ENCODE measurements around the gene PARD6G.
"Not testable (repeated sequence)": the region's sequence is repeated elsewhere in the genome, so short reads cannot be mapped to it uniquely, and the experiment has no call there.

Gene PARD6G, protein sequence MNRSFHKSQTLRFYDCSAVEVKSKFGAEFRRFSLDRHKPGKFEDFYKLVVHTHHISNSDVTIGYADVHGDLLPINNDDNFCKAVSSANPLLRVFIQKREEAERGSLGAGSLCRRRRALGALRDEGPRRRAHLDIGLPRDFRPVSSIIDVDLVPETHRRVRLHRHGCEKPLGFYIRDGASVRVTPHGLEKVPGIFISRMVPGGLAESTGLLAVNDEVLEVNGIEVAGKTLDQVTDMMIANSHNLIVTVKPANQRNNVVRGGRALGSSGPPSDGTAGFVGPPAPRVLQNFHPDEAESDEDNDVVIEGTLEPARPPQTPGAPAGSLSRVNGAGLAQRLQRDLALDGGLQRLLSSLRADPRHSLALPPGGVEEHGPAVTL

DNA sequence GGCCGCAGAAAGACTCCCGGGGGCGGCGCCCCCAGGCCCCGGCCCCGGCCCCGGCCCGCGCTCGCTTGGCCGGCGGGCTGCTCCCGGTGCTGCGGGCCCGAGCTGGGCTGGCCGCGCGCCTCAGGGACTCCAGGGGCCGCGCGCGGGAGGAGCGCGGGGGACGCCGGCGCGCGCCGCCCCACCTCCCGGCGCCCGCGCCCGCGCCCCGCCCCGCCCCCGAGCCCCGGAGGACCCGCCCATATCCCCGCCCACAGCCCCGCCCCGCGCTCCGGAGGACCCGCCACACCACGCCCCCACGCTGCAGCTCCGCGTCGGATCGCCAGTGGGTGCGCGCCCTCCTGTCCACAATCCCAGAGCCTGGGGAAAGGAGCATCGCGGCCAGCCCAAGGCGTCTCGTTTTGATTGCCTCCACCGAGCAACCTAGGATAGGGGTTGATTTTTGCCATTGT is at the start of gene PARD6G:
Gene PARD6G (minus strand): TSS at position 122 of the 449 bp plus-strand sequence. CDS start 166 bp downstream, outside the sequence.
- DNase-seq, result peak; percentile 20 to 61

DNA sequence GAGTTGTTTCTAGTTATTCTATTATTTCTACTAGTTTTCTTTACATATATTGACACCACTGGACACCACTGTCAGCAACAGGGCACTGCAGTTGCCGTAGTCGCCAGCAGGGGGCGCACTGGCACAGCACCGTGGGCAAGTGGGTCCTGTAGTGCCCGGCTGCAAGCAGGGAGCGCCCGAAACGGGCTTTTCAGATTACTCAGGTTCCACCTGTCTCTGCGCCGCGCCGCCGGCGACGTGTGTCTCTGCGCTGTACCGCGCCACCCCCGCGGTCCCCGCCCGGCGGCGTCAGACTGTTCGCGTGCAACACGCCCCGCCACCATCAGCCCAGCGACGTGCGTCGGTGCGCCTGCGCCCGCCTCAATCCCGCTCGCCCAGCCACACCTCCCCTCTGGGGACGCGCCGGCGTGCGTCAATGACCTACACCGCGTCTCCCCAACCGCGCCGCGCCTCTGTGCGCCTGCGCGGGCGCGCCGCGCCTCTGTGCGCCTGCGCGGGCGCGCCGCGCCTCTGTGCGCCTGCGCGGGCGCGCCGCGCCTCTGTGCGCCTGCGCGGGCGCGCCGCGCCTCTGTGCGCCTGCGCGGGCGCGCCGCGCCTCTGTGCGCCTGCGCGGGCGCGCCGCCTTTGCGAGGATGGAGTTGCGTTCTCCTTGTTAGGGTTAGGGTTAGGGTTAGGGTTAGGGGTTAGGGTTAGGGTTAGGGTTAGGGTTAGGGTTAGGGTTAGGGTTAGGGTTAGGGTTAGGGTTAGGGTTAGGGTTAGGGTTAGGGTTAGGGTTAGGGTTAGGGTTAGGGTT is 15.1 kb upstream of the PARD6G start:
- not testable (repeated sequence) for DNase-seq

DNA sequence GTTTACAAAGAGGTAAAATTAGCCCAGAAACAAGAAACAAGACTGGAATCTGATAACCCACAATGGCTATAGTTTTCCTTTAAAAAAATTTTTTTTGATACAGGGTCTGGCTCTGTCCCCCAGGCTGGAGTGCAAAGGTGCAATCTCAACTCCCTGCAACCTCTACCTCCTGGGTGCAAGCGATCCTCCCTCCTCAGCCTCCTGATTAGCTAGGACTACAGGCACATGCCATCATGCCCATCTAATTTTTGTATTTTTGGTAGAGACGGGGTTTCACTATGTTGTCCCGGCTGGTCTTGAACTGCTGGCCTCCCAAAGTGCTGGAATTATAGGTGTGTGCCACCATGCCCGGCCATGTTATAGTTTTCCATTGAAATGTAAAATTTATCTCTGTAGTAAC is 12.3 kb upstream of the PARD6G start:
- DNase-seq, result no peak

DNA sequence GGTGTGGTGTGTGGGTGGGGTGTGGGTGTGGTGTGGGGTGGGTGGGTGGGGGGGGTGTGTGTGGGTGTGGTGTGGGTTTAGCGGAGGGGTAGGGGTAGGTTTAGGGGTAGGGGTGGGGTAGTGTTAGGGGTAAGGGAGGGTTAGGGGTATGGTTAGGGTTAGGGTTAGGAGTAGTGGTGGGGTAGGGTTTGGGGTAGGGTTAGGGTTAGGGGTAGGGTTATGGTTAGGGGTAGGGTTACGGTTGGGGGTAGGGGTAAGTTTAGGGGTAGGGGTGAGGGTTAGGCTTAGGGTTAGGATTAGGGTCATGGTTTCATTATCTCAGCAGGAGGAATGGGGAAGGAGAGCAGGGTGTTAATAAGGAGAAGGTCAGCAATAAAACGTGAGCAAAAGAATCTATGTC is 11.3 kb upstream of the PARD6G start:
- DNase-seq, result no peak

DNA sequence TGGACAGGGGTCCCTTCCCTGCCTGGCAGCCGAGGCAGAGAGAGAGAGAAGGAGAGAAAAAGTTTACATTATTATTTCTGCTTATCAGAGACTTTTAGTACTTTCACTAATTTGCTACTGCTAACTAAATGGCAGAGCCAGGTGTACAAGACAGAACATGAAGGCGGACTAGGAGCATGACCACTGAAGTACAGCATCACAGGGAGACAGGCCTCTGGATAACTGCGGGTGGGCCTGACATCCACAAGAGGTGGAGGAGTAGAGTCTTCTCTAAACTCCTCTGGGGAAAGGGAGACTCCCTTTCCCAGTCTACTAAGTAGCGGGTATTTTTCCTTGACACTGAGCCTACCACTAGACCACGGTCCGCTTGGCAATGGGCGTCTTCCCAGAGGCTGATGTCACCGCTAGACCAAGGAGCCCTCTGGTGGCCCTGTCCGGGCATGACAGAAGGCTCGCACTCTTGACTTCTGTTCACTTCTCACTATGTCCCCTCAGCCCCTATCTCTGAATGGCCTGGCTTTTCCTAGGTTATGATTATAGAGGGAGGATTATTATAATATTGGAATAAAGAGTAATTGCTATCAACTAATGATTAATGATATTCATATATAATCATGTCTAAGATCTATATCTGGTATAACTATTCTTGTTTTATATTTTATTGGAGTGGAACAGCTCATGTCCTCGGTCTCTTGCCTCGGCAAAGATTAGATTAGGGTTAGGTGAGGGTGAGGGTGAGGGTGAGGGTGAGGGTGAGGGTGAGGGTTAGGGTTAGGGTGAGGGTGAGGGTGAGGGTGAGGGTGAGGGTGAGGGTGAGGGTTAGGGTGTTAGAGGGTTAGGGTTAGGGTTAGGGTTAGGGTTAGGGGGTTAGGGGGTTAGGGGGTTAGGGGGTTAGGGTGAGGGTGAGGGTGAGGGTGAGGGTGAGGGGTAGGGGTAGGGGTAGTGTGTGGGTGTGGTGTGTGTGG is 10.5 kb upstream of the PARD6G start:
- DNase-seq, result not testable (repeated sequence)

DNA sequence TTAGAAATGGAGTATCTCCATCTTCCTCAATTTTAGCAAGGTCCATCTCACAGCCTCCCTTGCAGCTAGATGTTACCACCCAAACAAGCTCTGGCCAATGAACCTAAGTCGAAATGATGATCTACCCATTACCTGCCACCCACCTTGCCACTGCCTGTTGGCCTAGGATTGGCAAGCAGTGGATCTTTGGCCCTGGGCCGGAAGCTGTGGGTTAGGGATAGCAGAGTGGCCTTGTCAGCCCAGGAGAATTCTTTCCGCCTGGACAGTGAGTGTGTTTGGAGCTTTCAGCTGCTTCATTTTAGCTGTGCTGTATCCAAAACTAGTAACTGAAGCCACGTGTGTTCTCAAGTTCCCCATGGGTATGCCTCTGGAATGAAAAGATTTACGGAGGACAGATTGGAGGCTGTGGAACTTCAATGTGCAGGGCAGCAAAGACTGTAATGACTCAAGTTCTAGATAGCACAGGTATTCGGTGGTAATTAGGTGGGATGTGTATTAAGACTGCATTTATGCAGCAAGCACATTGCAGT is 7.7 kb upstream of the PARD6G start:
- DNase-seq, result no peak

DNA sequence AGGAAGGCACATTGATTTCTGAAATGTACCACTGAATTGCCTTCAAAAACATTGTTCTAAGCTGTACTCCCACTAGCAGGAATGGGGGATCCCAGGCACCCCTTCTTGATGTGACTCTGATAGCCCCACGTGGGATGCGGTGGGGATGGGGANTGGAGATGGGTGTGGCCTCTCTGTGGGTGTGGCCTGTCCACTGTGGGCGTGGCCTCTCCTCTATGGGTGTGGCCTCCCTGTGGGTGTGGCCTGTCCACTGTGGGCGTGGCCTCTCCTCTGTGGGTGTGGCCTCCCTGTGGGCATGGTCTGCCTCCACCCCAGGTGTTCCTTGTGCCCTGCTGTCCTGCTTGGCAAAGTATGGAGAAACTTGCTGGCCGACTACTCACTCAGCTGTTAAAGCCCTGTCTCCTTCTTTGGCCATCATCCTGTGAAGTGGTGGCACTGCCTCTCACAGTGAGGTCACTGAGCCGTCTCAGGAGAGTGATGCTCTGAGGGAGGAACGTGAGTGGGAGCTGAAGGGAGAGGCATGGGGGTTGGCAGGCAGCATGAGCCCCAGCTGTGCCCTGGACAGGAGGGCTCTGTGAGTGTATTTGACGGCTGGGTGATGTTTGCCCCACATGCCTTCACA is 6.7 kb upstream of the PARD6G start:
- DNase-seq, result no peak

DNA sequence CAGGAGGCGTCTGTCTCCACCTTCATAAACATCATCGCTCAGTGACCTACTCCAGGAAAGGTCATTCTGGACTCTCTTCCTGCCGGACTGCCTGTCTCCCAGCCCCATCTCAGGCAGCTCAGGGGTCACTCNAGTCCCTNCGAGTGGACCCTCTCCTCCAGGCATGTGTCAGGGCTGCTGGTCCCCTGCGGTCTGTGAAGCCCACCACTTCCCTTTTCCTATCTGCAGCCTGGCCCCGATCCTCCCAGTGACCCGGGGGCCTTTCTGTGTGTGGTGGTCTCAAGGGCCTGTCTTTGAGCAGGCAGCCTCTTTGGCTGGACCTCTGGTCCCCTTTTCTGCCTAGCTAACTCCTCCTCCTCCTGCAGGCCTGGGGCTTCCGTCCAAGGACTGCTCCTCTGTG is 5.9 kb upstream of the PARD6G start:
- no peak for DNase-seq

DNA sequence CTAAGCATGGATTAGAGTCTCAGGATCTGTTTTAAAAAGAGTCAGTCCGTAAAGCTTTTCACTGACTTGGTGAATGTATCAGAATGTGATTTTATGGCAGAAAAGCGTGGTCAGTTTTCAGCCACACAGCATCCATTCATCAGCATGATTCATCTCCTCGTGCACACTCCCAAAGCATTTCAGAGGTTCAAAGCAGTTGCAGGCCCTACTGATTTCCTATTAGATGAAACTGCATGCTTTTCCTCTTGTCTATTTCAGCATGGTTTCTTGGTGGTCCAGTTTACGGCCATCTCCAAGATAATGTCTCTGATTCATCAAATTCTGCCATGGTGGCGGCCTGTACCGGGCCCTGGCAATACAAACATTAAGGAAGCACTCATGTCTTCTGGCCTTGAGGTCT is 4.8 kb upstream of the PARD6G start:
- DNase-seq, result no peak

DNA sequence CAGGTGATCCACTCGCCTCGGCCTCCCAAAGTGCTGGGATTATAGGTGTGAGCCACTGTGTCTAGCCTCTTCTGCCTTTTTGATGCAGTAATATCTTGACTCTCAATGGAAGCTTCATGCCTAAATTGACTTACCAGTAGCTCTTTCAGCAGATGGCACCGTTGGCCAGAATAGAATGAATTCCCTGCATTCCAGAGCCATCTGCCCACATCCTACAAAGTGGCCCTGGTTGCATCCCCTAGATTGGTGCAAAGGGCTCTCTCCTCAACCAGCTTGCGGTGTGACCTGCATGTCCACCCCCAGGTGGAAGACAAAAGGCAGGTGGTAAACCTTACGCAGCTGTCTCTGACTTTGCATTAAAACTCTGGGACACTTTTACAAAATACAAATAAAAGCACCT is 4.4 kb upstream of the PARD6G start:
- DNase-seq, result no peak

DNA sequence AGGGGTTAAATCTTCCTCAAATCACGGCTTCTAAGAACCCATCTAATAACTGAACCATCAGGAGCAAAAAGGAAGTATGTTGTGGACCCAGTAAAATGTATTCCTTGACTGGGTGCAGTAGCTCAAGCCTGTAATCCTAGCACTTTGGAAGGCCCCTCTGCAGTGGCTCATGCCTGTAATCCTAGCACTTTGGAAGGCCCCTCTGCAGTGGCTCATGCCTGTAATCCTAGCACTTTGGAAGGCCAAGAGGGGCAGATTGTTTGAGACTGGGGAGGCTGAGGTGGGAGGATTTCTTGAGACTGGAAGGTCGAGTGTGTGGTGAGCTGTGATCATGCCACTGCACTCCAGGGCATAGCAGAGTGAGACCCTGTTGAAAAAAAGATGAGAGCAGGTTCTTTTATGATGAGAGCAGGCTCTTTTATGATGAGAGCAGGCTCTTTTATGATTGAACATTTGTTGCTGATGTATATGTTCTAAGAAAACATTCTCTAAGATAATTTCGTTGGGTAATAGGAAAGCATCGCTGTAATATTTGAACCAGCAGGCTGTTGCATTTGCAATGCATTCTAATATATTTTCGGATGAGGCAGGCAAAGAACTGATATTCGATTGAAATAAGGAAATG is 3.5 kb upstream of the PARD6G start:
- no peak for DNase-seq

DNA sequence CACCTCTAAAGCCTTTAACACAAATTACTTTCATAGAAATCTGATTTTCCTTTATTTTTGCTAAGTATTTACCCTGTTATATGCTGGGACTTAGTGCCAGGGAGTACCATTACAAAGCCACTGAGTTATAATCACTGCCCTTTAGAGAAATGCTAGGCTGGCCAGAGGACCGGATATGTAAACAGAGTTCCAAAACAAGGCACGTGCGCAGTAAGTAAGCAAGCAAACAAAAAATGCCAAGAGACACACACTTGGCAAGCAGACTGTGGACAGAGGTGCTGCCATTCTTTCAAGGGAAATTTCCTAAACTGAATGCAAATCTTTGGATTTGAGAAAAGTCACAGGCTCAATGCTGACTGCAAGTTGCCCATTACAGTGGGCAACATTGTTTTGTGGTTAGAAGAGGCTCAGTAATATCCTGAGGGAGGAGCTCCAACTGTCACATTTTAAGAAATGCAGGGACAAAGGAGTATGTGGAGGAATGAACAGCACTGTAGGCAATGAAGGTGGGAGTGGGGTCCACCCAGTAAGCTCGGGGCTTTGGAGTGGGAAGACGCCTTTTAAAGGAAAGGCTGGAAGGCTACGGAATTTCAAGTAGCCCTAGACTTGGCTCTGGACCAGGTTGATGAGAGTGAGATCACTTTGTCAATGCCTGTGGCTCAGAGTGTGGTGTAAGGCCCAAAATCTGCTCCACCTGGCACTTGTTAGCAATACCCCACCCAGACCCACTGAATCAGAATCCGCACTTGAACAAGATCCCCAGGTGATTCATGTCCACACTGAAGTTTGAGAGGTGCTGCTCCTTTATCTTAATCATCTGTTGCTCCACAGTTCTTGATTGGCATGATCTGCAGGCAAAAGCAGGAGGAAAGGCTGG is 2.1 kb upstream of the PARD6G start:
- DNase-seq, result no peak

DNA sequence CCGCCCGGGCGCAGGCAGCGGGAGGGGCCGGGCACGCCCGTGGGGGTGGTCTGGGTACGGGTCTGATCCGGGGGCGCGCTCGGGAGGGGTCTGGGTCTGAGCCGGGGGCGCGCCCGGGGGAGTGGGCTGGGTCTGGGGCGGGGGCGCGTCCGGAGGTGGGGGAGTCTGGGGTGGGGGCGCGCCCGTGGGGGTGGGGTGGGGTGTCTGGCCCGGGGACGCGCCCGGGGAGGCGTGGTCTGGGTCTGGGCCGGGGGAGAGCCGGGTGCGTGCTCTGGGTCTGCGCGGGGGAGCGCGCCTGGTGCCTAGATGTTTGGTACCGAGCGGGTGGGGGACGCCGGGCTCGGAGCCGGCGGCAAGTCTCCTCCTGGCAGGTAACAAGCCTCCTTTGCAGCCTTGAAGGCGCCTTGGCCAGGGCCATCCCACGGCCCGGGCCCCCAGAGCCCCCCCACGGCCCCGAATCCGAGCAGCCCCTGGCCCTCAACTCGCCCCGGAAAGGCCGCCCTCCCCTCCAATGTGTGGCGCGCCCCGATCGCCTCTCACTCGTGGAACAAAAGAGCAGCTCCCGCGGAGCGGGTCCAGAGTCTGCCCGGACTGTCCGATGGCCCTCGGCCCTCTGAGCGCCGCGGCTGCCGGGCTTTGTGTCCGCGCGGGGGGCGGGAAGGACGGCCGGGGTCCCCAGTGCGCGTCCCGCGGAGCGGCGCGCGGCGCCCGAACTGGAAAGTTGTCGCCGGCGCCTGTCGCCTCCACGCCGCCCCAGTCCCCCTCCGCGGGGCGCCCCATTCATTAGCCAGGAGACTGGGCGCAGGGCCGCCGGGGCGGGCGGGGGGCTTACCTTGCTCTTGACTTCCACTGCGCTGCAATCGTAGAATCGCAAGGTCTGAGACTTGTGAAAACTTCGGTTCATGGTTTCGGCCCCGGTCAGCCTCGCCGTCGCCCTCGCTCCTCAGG is 595 bp downstream of the PARD6G start:
- no peak for DNase-seq

DNA sequence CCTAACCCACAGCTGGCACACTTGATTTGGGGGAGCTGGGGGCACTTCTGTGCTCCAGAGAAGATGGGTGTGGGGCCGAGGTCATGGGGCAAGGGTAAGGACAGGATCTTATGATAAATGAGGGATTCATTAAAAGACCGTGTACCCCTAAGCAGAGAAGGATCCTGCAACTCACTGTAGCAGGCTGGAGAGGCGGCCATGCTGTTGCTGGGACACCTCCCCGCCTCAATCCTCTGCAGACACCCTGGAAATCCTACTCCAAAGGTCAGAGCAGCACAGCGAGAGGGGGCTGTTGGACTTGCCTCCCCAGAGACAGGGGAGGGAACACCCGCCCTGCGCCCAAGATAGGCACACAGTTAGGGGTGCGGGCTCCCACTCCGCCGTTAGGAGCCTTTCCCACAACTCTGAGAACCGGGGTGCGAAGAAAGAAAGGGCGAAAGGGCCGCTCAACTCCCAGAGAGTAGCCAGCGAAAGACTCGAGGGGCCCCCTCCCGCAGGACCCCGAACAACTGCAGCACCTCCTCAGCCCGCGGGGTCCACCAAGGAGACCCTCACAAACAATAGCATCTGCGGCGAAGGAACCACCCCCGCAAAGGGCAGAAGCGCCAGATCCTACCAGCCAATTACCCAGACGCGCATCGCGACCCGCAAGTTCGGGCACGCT is 1.4 kb downstream of the PARD6G start:
- DNase-seq, result no peak

DNA sequence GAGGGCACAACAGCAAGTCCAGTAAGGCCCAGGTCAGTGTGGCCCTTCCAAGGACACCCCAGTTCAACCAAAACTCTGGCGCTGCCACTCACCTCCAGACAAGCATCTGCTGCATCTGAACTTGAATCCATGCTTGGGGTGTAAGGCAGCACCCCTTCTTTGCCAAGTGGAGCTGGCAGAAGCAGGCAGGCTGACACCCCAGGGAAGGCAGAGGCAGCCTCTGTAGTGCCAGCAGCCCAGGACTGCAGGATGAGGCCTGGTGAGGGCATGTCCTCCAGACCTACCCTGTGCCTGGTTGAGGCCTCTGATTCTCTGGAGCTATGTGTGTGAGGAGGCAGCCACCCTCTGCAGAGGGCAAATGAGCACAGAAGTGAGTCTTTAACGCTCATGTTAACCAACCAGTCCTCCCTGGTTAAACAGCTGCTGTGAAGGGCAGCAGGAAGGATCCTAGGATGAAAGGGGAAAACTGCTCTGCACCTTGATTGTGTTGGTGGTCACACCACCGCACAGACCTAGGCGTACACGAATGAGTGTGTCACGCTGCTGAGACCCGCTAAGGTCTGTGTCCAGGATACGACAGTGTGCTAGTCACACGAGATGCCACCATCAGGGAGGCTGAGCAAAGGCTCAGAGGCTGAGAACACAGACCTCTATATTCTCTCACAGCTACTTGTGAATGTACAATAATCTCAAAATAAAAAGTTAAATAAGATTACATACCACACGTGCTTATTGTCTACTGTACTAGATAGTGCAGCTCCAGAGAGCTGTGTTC is 2.2 kb downstream of the PARD6G start:
- no peak for DNase-seq

DNA sequence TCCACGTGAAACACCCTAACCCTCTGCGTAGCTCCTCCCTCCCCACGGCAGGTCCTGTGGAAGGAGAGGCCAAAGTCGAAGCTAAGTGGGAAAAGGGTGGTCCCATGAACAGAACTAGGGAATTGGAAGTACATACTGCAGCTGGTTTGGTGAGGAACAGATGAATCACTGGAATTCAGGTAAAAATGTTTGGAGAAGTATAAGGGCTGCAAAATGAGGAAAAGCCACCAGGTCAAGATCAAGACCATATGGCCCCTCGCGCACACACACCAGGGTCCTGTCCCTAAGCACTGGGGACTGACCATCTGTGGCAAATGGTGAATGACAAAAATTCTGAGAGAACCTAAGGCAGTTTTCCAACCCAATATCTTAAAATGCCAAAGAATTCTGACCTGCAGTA is 3.1 kb downstream of the PARD6G start:
- no peak for DNase-seq

DNA sequence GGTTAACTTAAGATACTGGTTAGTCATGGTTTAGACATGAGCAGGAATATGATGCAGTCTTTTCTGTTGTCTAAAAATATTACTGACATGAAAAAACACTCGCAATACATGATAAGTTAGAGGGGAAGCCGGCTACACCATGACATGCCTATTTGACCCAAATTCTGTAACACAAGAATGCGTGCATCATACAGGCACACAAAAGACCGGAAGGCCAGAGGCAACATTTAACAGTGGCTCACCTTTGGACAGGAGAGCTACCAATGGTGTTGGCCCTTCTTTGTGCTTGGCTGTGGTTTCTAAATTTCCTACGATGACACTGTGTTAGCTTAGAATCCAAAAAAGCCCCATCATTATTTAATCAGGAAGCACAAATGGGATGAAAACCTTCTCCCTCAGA is 4.1 kb downstream of the PARD6G start:
- DNase-seq, result no peak
